G401.6 (cell line): Measurements from ENCODE around the gene MEGF10.

Experiments used
- FAIRE-seq: peaks from 2 replicates; lab custom pipeline; 2012; peaks lifted over from hg19 to GRCh38; lab: Jason Lieb, UNC

MEGF10 gene

GRCh38 chr5:127412698-127413097 lies 122.1 kb downstream of the MEGF10 start:
- no peak for FAIRE-seq

- FAIRE-seq, result no peak
These were observed 124.4 kb downstream of the MEGF10 start for GRCh38 chr5:127415034-127415433.

GRCh38 chr5:127416906-127417305 lies 126.3 kb downstream of the MEGF10 start:
- no peak for FAIRE-seq

DNA sequence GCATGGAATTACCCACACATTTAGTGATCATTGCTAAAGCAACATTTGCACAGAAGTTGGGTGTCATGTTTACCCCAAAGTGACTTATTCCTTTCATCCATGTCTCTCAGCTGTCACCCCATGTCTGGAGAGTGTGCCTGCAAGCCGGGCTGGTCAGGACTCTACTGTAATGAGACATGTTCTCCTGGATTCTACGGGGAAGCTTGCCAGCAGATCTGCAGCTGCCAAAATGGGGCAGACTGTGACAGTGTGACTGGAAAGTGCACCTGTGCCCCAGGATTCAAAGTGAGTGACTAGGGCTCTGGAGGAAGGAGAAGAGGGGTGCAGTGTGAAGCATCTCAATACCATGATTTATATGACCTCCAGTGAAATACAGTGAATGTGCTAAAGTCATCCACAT lies 126.9 kb downstream of the MEGF10 start:
- no peak for FAIRE-seq

DNA sequence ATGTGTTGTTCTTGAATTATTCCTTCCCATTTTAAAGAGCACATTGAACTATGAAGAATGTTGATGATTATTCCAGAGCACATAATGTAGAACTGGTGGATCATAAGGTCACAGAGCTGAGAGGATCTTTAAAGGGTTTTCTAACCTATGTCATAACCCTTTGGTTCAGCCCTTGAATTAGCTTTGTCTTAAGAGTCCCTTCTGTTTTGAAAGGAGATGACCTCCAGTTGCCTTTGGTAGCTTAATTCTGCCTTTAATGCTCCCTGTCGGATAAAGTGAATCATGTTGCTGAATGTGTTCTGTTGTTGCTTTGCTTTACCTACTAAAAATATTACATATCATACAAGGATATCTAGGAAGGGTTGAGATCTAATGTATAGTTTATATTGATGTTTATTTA lies 127.8 kb downstream of the MEGF10 start:
- no peak for FAIRE-seq

GRCh38 chr5:127418974-127419682 lies 128.5 kb downstream of the MEGF10 start:
- no peak for FAIRE-seq

GRCh38 chr5:127419683-127420257 lies 129.2 kb downstream of the MEGF10 start:
- no peak for FAIRE-seq

- no peak for FAIRE-seq
These were observed 130.2 kb downstream of the MEGF10 start for GRCh38 chr5:127420758-127421157.

DNA sequence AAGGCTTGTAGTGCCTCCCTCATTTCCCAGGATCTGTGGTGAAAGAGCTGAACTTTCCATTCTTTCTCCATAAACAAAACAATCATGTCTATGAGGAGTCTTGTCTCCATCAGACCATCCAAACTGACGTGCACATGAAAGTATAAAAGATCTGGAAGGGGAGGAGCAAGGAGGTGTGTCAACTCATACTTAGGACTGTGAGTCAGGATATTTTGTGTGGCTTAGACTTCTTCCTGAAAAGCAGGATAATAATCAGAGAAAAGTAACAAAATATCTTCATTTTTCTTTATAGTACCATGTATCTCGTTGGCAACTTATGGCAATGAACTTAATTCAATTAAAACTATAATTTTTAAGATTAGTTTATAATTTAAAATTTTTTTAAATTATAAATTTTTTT lies 130.9 kb downstream of the MEGF10 start:
- no peak for FAIRE-seq

DNA sequence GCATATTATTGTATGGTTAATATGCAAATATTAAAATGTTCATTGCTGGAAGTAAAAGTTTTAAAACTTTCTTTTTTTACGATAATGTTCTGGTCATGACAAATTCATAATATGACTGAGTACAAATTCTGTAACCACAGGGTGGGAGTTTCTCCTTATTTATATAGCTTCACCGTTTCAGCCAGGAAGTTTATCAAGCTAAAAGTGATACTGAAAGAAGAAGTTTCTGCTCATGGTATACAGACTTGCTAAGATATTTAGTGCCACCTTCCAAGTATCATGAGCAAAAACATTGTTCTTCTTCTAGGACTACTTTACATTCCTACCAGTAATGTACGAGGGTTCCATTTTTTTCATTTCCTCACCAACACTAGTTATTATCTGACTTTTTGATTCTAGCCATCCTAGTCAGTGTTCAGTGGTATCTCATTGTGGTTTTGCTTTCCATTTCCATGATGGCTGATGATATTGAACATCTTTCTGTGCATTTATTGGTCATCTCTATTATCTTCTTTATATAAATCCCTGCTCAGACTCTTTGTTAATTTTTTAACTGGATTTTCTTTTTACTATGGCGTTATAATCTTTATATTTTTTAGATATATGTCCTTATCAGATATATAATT lies 132.7 kb downstream of the MEGF10 start:
- FAIRE-seq, result no peak

DNA sequence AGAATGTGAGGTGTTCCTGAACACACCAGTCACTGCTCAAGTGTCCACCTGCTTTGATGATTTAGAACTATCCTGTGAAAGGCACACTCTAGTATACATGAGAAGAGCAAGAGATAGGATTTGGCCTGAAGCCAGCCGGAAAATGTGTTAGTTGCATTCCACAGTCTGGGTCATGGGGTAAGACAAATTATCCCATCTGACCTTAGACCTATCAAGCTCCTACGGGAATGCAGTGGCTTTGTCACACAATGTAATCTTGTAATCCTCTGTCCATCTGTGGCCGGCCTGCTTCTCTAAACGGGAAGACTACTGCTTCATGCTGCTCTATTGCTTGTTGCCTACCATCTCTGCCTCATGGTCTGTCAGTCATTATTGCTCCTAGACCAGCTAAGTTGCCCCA lies 134.4 kb downstream of the MEGF10 start:
- no peak for FAIRE-seq

DNA sequence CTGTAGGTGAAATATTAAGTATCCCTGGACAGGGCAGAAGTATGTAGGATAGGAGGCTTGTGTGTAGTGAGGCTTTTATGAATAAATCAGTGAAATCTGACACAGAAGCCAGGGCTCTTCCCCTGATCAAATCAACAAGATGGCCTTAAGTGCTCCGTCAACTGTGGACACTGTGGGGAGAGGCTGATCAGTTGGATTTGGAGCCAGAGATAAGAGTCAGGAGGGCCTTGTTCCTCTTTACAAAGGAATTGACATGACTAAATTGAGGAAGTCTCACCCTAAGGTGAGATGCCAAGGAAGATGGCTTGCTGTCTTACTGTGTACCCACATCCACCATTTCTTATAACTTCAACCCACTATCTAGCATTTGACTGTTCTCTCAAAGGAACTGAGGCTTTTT lies 135.3 kb downstream of the MEGF10 start:
- FAIRE-seq, result no peak

GRCh38 chr5:127426661-127427060 lies 136.1 kb downstream of the MEGF10 start:
- FAIRE-seq, result no peak

DNA sequence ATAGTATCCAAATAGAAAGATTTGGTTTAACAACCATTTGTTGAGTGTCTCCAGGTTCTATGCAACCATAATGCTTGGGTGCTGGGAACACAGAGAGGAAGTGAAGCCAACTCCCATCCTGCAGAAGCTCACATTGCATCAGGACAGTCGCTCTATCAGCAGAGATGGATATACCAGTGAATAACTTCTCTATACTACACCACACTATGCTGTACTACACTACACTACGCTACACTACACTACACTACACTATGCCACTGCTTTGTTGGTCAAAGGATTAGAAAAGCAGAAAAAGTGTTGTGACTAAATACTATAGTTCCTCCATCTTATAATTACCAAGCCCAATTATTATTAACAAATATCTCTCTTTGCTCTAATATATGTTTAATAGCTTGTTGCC lies 137.7 kb downstream of the MEGF10 start:
- FAIRE-seq, result no peak

GRCh38 chr5:127428748-127429147 lies 138.2 kb downstream of the MEGF10 start:
- FAIRE-seq, result no peak

- no peak for FAIRE-seq
These were observed 139.3 kb downstream of the MEGF10 start for GRCh38 chr5:127429928-127430327.

- no peak for FAIRE-seq
These were observed 140.0 kb downstream of the MEGF10 start for GRCh38 chr5:127430627-127431026.

DNA sequence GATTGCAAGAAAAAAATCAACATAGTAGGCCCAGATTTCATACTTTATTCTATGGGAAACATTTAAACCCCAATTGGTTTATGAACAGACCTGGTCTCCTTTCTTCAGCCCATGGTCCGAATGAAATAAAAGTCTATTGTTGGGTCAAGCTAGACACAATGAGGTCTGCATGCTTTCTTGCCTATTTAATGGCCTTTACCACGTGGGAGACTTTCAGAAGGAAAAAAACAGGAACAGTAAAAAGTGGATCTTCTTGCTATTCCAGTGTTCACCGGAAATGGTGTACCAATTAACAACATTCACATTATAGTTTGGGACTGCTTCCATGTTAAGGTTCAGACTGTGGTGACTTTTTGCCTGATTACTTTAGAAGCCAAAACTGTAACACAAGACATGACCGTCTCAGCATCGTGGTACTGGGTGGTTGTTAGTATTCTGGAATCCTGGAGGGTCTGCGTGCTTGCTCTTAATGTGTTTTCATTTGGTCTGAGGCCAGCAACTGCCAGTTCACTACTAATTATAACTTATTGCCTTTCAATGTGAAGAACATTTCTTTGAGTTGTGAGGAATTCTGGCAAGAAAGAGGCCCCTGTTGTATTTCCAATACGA lies 141.5 kb downstream of the MEGF10 start:
- FAIRE-seq, result no peak

GRCh38 chr5:127433526-127433925 lies 142.9 kb downstream of the MEGF10 start:
- no peak for FAIRE-seq

- FAIRE-seq, result no peak
These were observed 144.0 kb downstream of the MEGF10 start for GRCh38 chr5:127434588-127434987.

- no peak for FAIRE-seq
These were observed 145.2 kb downstream of the MEGF10 start for GRCh38 chr5:127435821-127436220.

DNA sequence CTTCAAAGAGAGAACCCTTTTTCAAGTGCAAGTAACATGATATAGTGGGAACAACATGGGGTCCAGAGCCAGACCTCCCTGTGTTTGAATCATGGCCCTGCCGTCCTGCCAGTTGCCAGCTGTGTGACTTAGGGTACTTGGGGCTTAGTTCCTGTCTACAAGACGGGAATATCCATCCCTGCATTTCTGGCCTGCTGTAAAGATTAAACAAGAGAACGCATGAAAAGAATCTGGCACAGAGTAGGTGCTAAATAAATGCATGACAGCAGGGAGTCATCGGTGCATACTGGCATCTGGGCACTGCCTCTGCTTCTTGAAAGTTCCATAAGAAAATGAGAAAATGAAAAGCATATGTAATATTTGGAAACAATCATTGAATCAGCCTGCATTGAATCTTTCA lies 149.0 kb downstream of the MEGF10 start:
- FAIRE-seq, result no peak

- FAIRE-seq, result no peak
These were observed 150.2 kb downstream of the MEGF10 start for GRCh38 chr5:127440831-127441230.
